Measurements from ENCODE around the gene CEP83.
"Not testable (repeated sequence)": the region's sequence is repeated elsewhere in the genome, so short reads cannot be mapped to it uniquely, and the experiment has no call there.

CEP83 gene
- 6.8 to 23.7 (median 15.2) reads per million in 18 experiments for total RNA-seq

GRCh38 chr12:94459728-94460615, at the start of gene CEP83:
CEP83 (minus strand) TSS chr12:94459867; CDS start chr12:94412490, 47,377 bp downstream.
- DNase-seq: peak; percentile 95 to 96

DNA sequence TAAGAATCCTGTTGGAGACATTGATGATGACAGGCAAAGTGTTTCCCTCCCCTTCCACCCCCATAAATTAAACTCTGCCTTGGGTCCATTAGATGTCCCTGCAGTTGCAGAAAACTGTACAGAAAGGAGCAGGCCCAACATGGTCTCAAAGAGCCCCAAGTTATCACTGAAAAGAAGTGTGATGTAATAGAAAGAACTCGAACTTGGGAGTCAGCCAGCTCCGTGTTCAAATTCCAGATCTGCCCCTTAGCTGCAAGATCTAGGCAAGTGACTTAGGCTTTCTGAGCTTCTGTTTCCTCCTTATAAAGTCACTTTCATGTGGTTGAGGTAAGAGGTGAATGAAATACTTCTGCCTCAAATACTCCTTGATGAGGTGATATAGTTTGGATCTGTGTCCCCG, 49.6 kb upstream of the CEP83 start:
- no peak for DNase-seq

DNA sequence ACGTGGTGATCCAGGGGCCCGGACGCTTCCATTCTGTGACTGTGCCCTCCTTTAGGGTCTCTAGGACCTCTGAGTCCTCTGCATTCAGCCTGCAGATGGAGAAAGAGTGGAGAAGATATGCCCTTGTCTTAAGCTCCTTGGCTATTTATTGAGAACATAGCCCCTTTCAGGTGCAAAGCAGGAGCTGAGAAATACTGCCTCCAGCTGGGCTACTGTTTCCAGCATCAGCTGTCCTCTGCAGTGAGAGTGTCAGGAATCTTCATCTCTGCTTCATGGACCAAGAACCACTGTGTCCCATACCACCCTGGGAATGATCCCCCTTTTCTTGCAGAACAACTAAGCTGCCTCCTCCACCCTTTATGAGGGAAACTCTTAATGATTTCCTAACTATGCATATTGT, 47.8 kb upstream of the CEP83 start:
- no peak for DNase-seq

- DNase-seq: no peak
Measured at GRCh38 chr12:94504386-94504785, 44.7 kb upstream of the CEP83 start.

DNA sequence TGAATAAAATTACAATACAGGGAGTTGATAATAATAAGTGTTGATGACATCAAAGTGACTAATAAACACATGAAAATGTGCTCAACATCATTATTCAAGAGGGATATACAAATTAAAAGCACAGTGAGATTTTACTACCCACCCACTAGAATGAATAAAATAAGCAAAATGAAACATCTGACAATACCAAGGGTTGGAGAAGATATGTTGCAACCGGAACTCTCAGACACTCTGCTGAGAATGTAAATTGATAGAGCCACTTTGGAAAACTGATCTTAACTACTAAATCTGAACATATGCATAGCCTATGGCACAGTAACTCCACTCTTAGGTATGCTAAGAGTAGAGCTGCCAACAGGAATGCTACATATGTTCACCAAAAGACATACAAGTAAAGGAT, 44.0 kb upstream of the CEP83 start:
- no peak for DNase-seq

GRCh38 chr12:94500831-94501567, 41.3 kb upstream of the CEP83 start:
- DNase-seq: no peak

DNA sequence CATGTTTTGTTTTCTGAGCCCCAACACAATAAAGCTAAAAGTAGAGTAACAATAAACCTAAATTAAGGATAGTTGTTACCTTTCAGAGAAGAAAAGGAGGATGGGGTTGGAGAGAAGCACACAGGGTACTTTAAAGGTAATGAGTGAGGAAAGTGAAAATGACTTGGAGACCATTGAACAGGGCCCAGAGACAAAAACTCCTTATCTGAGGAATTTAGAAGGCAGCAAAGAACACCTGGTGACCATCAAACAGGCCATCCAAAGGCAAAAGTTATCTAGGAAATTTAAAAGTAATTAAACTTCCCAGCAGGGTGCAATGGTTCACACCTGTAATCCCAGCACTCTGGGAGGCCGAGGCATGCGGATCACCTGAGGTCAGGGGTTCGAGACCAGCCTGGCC, 39.0 kb upstream of the CEP83 start:
- DNase-seq: no peak

DNA sequence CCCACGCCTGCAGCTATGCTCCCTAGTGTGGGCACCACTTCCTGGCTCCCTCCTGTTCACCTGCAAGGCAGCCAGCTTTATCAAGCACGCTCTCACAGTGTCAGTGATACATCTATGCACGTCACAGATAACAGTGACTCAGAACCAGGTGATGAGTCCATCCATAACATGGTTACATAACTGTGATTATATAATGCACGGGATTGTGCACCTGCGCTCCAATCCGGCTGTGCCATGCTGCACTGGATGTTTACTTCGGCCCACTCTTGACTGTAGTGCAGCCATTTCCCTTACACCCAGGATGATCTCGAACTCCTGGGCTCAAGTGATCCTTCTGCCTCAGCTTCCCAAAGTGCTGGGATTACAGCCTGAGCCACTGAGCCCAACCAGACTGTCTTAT, 38.4 kb upstream of the CEP83 start:
- no peak for DNase-seq

- DNase-seq: no peak
Measured at GRCh38 chr12:94495445-94496115, 35.9 kb upstream of the CEP83 start.

DNA sequence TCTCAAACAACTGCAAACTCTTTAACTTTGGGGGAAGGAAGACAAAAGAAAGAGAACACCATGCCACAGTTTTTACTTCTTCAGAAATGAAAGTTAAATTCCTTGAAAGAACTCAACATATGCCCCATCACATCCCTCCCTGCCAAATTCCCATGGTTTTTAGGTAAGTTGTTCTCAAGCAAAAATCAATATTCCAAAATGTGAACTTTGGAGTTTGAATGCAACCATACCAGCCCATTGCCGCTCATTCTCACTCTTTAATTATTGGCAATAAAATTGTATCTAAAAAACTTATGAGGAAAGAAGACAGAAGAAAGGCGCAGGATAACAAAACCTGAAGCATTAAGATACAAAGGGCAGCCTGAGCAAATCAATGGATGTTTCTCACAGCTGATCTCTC, 31.8 kb upstream of the CEP83 start:
- no peak for DNase-seq

DNA sequence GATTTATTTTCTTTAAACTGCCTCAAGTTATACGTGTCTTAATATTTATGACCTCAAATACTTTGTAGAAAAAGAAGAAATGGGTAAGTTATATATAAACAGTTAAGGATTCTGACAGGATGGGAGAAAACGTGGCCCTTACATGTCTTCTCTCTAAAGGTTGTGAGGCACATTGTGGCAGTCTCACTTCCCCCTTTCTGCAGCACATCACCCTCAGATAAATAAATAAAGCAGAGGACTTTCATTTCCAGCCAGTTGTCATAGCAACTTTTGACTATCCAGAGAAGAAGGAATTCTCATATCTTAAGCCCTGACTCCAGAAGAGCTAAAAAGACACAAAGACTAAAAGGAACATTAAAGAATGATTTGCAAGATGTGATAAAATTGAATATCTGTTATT, 28.8 kb upstream of the CEP83 start:
- peak in 1 of 2 donors; percentile 1 for DNase-seq

GRCh38 chr12:94481734-94482133, 22.1 kb upstream of the CEP83 start:
- no peak for DNase-seq

- no peak for DNase-seq
Measured at GRCh38 chr12:94469522-94469921, 9.9 kb upstream of the CEP83 start.

DNA sequence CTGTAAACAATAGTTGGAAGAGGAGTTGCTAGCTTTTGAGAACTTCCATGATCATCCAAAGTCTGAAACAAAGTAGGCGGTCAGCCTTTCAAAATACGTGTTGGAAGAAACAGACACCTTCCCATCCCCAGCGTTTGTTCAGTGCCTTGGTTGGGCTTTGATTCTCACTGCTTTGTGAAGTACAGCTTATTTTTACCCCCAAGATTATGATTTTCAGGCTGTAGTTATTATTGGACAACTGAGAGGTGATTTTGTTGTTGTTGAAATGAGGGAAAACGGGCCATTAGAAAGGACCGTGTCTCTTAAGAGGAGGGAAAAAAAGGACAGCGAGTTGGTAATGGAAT, 921 bp upstream of the CEP83 start:
- DNase-seq: no peak

GRCh38 chr12:94458877-94459727, 565 bp downstream of the CEP83 start:
- peak in 1 of 2 donors; percentile 47 for DNase-seq

GRCh38 chr12:94457311-94457710, 2.4 kb downstream of the CEP83 start:
- DNase-seq: no peak

GRCh38 chr12:94454318-94454717, 5.3 kb downstream of the CEP83 start:
- not testable (repeated sequence) for DNase-seq

GRCh38 chr12:94445662-94446061, 14.0 kb downstream of the CEP83 start:
- no peak for DNase-seq

GRCh38 chr12:94437303-94437702, 22.4 kb downstream of the CEP83 start:
- DNase-seq: no peak

DNA sequence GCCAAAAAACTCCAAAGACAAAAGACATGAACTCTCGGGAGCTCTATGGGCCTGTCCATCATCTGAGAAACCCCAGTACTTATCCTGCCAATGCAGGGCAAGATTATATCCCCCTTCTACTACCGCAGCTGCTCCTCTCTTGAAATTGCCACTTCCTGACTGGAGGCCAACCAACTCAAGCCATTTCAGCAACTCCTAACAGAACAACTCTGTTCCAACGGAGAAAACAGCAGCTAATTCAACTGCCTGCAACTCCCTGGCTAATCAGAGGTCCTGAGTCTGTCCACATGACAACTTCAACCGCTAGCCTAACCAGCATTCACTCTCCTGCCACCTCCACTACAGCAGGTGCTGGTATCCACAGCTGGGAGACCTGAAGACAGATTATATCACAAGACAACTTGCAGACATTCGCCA, 24.1 kb downstream of the CEP83 start:
- DNase-seq: no peak

- peak in 1 of 2 donors; percentile 15 for DNase-seq
Measured at GRCh38 chr12:94434171-94434570, 25.5 kb downstream of the CEP83 start.

- DNase-seq: no peak
Measured at GRCh38 chr12:94433744-94434143, 25.9 kb downstream of the CEP83 start.

Measured in inflammatory macrophage (primary cell).